H1 (cell line): ENCODE measurements around the gene STAM. TPM values are rescaled to one million over a fixed set of nuclear protein-coding genes. Genes with fewer than 3 reads are reported as not detected.

Experiments
- CTCF ChIA-PET: fragments of 300-600 bp; sonication (Branson Sonifier 250); formaldehyde crosslinking; loops from one replicate; lab custom pipeline; 2021; ENCODE audit not compliant: partially characterized antibody; lab: Charles Lee
- POLR2A ChIA-PET: fragments of 300-600 bp; sonication (Branson Sonifier 250); formaldehyde crosslinking; loops from one replicate; lab custom pipeline; 2021; ENCODE audit warnings: inconsistent platforms; ENCODE audit not compliant: partially characterized antibody; lab: Charles Lee
- DNase-seq, 2 experiments: peaks; one replicate each; pipeline versions ENCODE4 v3.0.0 to v3.0.0-alpha.2; 2010 to 2022; ENCODE audit warnings: low spot score in 2 of 2, low read depth in 1 of 2, mixed read lengths in 1 of 2
- FAIRE-seq: peaks from 2 replicates; lab custom pipeline; 2011; peaks lifted over from hg19 to GRCh38; lab: Jason Lieb, UNC
- H2AFZ ChIP-seq: 2 replicates; pipeline ENCODE4 v1.8.1; 2012; ENCODE audit warnings: low read length, inconsistent platforms
- H2AK5ac ChIP-seq: 2 replicates; pipeline ENCODE4 v1.6.1; 2013; ENCODE audit warnings: low read depth, low read length
- H2BK120ac ChIP-seq: replicated peaks from 2 replicates; pipeline ENCODE3; 2013; ENCODE audit warnings: low read depth, low read length, inconsistent platforms
- H2BK12ac ChIP-seq: 2 replicates; pipeline ENCODE4 v1.6.1; 2013; ENCODE audit warnings: low read depth, low read length
- H2BK15ac ChIP-seq: 2 replicates; pipeline ENCODE4 v1.6.1; 2013; ENCODE audit warnings: low read length
- H2BK20ac ChIP-seq: 2 replicates; pipeline ENCODE4 v1.6.1; 2013; ENCODE audit warnings: low read length
- H2BK5ac ChIP-seq: 2 replicates; pipeline ENCODE4 v1.6.1; 2013; ENCODE audit warnings: low read depth, low read length
- H3K14ac ChIP-seq: 2 replicates; pipeline ENCODE4 v1.6.1; 2013; ENCODE audit warnings: inconsistent platforms; ENCODE audit not compliant: insufficient read length
- H3K18ac ChIP-seq: 2 replicates; pipeline ENCODE4 v1.6.1; 2013; ENCODE audit warnings: low read length; ENCODE audit errors: extremely low read depth
- H3K23ac ChIP-seq: 2 replicates; pipeline ENCODE4 v1.6.1; 2013; ENCODE audit warnings: inconsistent platforms; ENCODE audit not compliant: insufficient read length
- H3K23me2 ChIP-seq: 2 replicates; pipeline ENCODE4 v1.6.1; 2013; ENCODE audit warnings: low read depth, low read length
- H3K27ac ChIP-seq: 2 replicates; pipeline ENCODE4 v1.6.1; 2011; ENCODE audit warnings: low read depth, low read length, inconsistent platforms
- H3K27me3 ChIP-seq, 4 experiments: replicated peaks in 1 of 4; 1 replicate in 1 of 4; 2 replicates in 3 of 4; pipeline versions ENCODE4 v1.6.1 to v1.8.1; 2011 to 2013; ENCODE audit warnings: low read length in 3 of 4, mild to moderate bottlenecking in 3 of 4, inconsistent platforms in 2 of 4, mixed read lengths in 2 of 4, moderate library complexity in 1 of 4; ENCODE audit not compliant: control insufficient read depth in 3 of 4, insufficient read depth in 3 of 4; ENCODE audit errors: extremely low read depth in 1 of 4
- H3K36me3 ChIP-seq, 4 experiments: 2 replicates each; pipeline versions ENCODE4 v1.6.1 to v1.8.1; 2011 to 2013; ENCODE audit warnings: mild to moderate bottlenecking in 4 of 4, low read length in 3 of 4, moderate library complexity in 2 of 4, control low read depth in 1 of 4, inconsistent platforms in 1 of 4; ENCODE audit not compliant: insufficient read depth in 4 of 4, control insufficient read depth in 2 of 4
- H3K4ac ChIP-seq: replicated peaks from 2 replicates; pipeline ENCODE3; 2013; ENCODE audit warnings: low read length, low read depth, mixed read lengths, inconsistent platforms; ENCODE audit not compliant: insufficient read length
- H3K4me1 ChIP-seq, 4 experiments: replicated peaks in 1 of 4; 1 replicate in 1 of 4; 2 replicates in 3 of 4; pipeline versions ENCODE4 v1.6.1 to v1.8.1; 2011 to 2013; ENCODE audit warnings: low read length in 3 of 4, inconsistent platforms in 2 of 4, mixed read lengths in 1 of 4; ENCODE audit not compliant: insufficient read depth in 4 of 4, control insufficient read depth in 3 of 4
- H3K4me2 ChIP-seq, 2 experiments: 2 replicates each; pipeline versions ENCODE4 v1.6.1 to v1.8.1; 2011 to 2013; ENCODE audit warnings: low read depth in 2 of 2, low read length in 2 of 2, control low read depth in 1 of 2, inconsistent platforms in 1 of 2, mild to moderate bottlenecking in 1 of 2; ENCODE audit not compliant: insufficient read depth in 1 of 2
- H3K4me3 ChIP-seq, 4 experiments: fragments of 200-600, 300-600 bp in 1 of 4; sonication (generic), shearing (Covaris generic), sonication (Bioruptor Twin) in 1 of 4; 2 replicates each; pipeline versions ENCODE4 v1.5.1 to v1.8.1; 2011 to 2016; ENCODE audit warnings: low read length in 4 of 4, low read depth in 3 of 4, control low read depth in 2 of 4, inconsistent platforms in 2 of 4, mild to moderate bottlenecking in 2 of 4, mixed read lengths in 1 of 4, moderate library complexity in 1 of 4; ENCODE audit not compliant: insufficient read depth in 2 of 4; ENCODE audit errors: extremely low read depth in 1 of 4
- H3K56ac ChIP-seq: replicated peaks from 2 replicates; pipeline ENCODE3; 2013; ENCODE audit warnings: low read depth, mild to moderate bottlenecking, mixed read lengths, low read length, inconsistent platforms; ENCODE audit not compliant: insufficient read length
- H3K79me1 ChIP-seq: 2 replicates; pipeline ENCODE4 v1.6.1; 2013; ENCODE audit warnings: low read depth, low read length, control low read depth
- H3K79me2 ChIP-seq, 2 experiments: 2 replicates each; pipeline versions ENCODE4 v1.6.1 to v1.8.1; 2012 to 2013; ENCODE audit warnings: low read length in 2 of 2, mild to moderate bottlenecking in 2 of 2, inconsistent platforms in 1 of 2; ENCODE audit not compliant: insufficient read depth in 2 of 2, control insufficient read depth in 1 of 2
- H3K9ac ChIP-seq, 4 experiments: replicated peaks in 1 of 4; 1 replicate in 1 of 4; 2 replicates in 3 of 4; pipeline versions ENCODE4 v1.6.1 to v1.8.1; 2011 to 2013; ENCODE audit warnings: low read depth in 3 of 4, low read length in 3 of 4, control low read depth in 2 of 4, mild to moderate bottlenecking in 2 of 4, moderate library complexity in 2 of 4, inconsistent platforms in 1 of 4; ENCODE audit errors: extremely low read depth in 1 of 4
- H3K9me3 ChIP-seq, 2 experiments: 2 replicates each; pipeline versions ENCODE4 v1.6.1 to v1.8.1; 2012 to 2013; ENCODE audit warnings: mild to moderate bottlenecking in 2 of 2, moderate library complexity in 2 of 2, control low read depth in 1 of 2, inconsistent platforms in 1 of 2, low read depth in 1 of 2, low read length in 1 of 2, mixed read lengths in 1 of 2; ENCODE audit not compliant: insufficient read depth in 2 of 2
- H4K20me1 ChIP-seq, 2 experiments: replicated peaks in 1 of 2; 2 replicates each; pipeline versions ENCODE3 to v1.8.1; 2011 to 2013; ENCODE audit warnings: inconsistent platforms in 2 of 2, low read length in 2 of 2, mild to moderate bottlenecking in 1 of 2; ENCODE audit not compliant: insufficient read depth in 2 of 2, control insufficient read depth in 1 of 2
- H4K5ac ChIP-seq: 2 replicates; pipeline ENCODE4 v1.6.1; 2013; ENCODE audit warnings: low read length, low read depth, mixed read lengths, inconsistent platforms; ENCODE audit not compliant: insufficient read length
- H4K8ac ChIP-seq: 2 replicates; pipeline ENCODE4 v1.8.0; 2013; ENCODE audit warnings: mild to moderate bottlenecking, moderate library complexity, low read length, inconsistent platforms; ENCODE audit not compliant: insufficient read depth; ENCODE audit errors: extremely low read depth
- H4K91ac ChIP-seq: replicated peaks from 2 replicates; pipeline ENCODE3; 2013; ENCODE audit warnings: low read length, mixed read lengths, inconsistent platforms; ENCODE audit not compliant: insufficient read length
- BRCA1 ChIP-seq: IDR thresholded peaks from 2 replicates; pipeline ENCODE4 v1.6.1; 2012; ENCODE audit warnings: low read depth, low read length, improper control_type of control experiment
- CREB1 ChIP-seq: IDR thresholded peaks from 2 replicates; pipeline ENCODE4 v1.6.1; 2012; ENCODE audit warnings: inconsistent platforms
- EP300 ChIP-seq, 2 experiments: IDR thresholded peaks; 1 replicate in 1 of 2; 2 replicates in 1 of 2; pipeline ENCODE4 v1.6.1; 2011 to 2012; ENCODE audit warnings: low read depth in 2 of 2, low read length in 2 of 2, mild to moderate bottlenecking in 2 of 2, borderline replicate concordance in 1 of 2, inconsistent platforms in 1 of 2, moderate library complexity in 1 of 2
- HDAC2 ChIP-seq, 2 experiments: fragments of 300-600 bp in 1 of 2; sonication (generic) in 1 of 2; IDR thresholded peaks; 2 replicates each; pipeline ENCODE4 v1.6.1; 2011 to 2012; ENCODE audit warnings: low read depth in 2 of 2, low read length in 2 of 2, mild to moderate bottlenecking in 2 of 2, moderate library complexity in 2 of 2, borderline replicate concordance in 1 of 2, inconsistent platforms in 1 of 2
- JUN ChIP-seq: IDR thresholded peaks from 2 replicates; pipeline ENCODE4 v1.6.1; 2011; ENCODE audit warnings: low read depth, mild to moderate bottlenecking, improper control_type of control experiment, low read length
- KDM5A ChIP-seq: fragments of 200-600 bp; IDR thresholded peaks from 2 replicates; pipeline ENCODE4 v1.7.1; 2012; ENCODE audit warnings: mild to moderate bottlenecking, low read length, inconsistent platforms, mixed read lengths
- MAX ChIP-seq: IDR thresholded peaks from 2 replicates; pipeline ENCODE4 v1.6.1; 2012; ENCODE audit warnings: inconsistent platforms
- PHF8 ChIP-seq: fragments of 200-600 bp; sonication (generic); conservative IDR thresholded peaks from 2 replicates; pipeline ENCODE4 v1.7.1; 2012; ENCODE audit warnings: low read depth, mild to moderate bottlenecking, inconsistent platforms, low read length, moderate library complexity
- POU5F1 ChIP-seq: IDR thresholded peaks from 2 replicates; pipeline ENCODE4 v1.6.1; 2011; ENCODE audit warnings: low read depth, mild to moderate bottlenecking, low read length, moderate library complexity
- RFX5 ChIP-seq: IDR thresholded peaks from 2 replicates; pipeline ENCODE4 v1.6.1; 2011; ENCODE audit warnings: low read depth, low read length, improper control_type of control experiment, borderline replicate concordance
- RXRA ChIP-seq: IDR thresholded peaks from 2 replicates; pipeline ENCODE4 v1.6.1; 2011; ENCODE audit warnings: low read depth, mild to moderate bottlenecking, low read length, moderate library complexity; ENCODE audit not compliant: insufficient read depth
- SP4 ChIP-seq: IDR thresholded peaks from 2 replicates; pipeline ENCODE4 v1.6.1; 2012; ENCODE audit warnings: low read length, inconsistent platforms
- SRF ChIP-seq: IDR thresholded peaks from 2 replicates; pipeline ENCODE4 v1.6.1; 2011; ENCODE audit warnings: mild to moderate bottlenecking, low read depth, low read length, moderate library complexity
- TEAD4 ChIP-seq: IDR thresholded peaks from 2 replicates; pipeline ENCODE4 v1.6.1; 2012; ENCODE audit warnings: low read depth, low read length, inconsistent platforms, mixed read lengths
- WGBS, 2 experiments: shearing (Covaris generic) in 1 of 2; methylation state at CpG; one replicate each; pipeline versions ENCODE4 v1.1.6 to v1.1.7; 2013 to 2015; ENCODE audit warnings: low lambda C conversion rate in 2 of 2, mixed read lengths in 2 of 2, inconsistent platforms in 1 of 2, low coverage in 1 of 2, missing lambda C conversion rate in 1 of 2; ENCODE audit not compliant: insufficient replicate concordance in 2 of 2, insufficient coverage in 1 of 2, insufficient read length in 1 of 2; ENCODE audit errors: extremely low coverage in 1 of 2, missing lambda C conversion rate in 1 of 2; 5-methylcytosine and 5-hydroxymethylcytosine counted together
- polyA plus RNA-seq, 7 experiments: library from polyadenylated mRNA; depleted of rRNA in 3 of 7; stranded (reverse) in 5 of 7; unstranded in 2 of 7; fragments of >200 nt in 5 of 7; fragments of 200-250 nt in 2 of 7; gene quantifications; 1 replicate in 5 of 7; 2 replicates in 1 of 7; 4 replicates in 1 of 7; pipeline versions ENCODE4 v1.2.1 to v1.2.3, GENCODE V29; 2011 to 2013; ENCODE audit warnings: missing spikeins in 2 of 7, mixed read lengths in 2 of 7
- total RNA-seq: library from RNA; stranded (reverse); fragmentation: NEBNext Ultra II Directional; extraction: Animal tissue kit (Norgen Biotek cat#: 25700); gene quantifications from 2 replicates; pipeline ENCODE4 v1.2.1, GENCODE V29; 2021

The STAM gene
- total and polyA plus RNA-seq, 2 of the 8 experiments (the other 6 are each of a cell fraction or from before 2014, with no cell fraction given) = 22.0 to 27.8 TPM

- Histone ChIP-seq H2BK20ac (no peak overlapping the region), H3K14ac (no peak overlapping the region), H3K9ac (no peak overlapping the region), H4K91ac (no peak overlapping the region), H4K20me1 (no peaks in the 10 kb centered on the region), H4K8ac (no peak overlapping the region), H3K36me3 (peaks cover 0 to 7% (median 0%) of the 10 kb centered on the region in 4 experiments; a peak in 2 of 8 replicates), H3K23ac (no peak overlapping the region), H3K4me1 (no peaks in the 10 kb centered on the region), H3K27me3 (no peaks in the 10 kb centered on the region), H3K4me2 (no peak overlapping the region), H3K9me3 (no peaks in the 10 kb centered on the region), H3K4me3 (no peak overlapping the region), H2BK15ac (no peak overlapping the region), H3K18ac (no peak overlapping the region), H3K79me2 (no peaks in the 10 kb centered on the region), H3K79me1 (no peaks in the 10 kb centered on the region), H2AFZ (no peak overlapping the region), H3K27ac (no peak overlapping the region), H2AK5ac (no peak overlapping the region), H2BK120ac (no peak overlapping the region), H4K5ac (no peak overlapping the region), H2BK5ac (no peak overlapping the region), H3K23me2 (no peaks in the 10 kb centered on the region), H3K56ac (no peak overlapping the region), H2BK12ac (no peak overlapping the region), H3K4ac (no peak overlapping the region)
- ChIA-PET POLR2A (interaction anchor here (0.8 kb wide), 1 partner anchor 11 kb away, joined by 4 read pairs; no protein-coding TSS in a partner anchor), CTCF (interaction anchor here (0.6 to 1.7 kb wide), 15 partner anchors 11 to 762 kb away, joined by 3 to 5 read pairs (median 3); partner anchors contain the start of gene HACD1)
- 94% methylated on average over 6 of the region's 6 CpGs; no CpG with 5 or more reads in 1 of the 2 experiments for WGBS, 2 experiments
- FAIRE-seq (no peak), DNase-seq (no peak)
- TF ChIP-seq CREB1 = no peak
- TF ChIP-seq KDM5A = no peak
- no peak for TF ChIP-seq PHF8
- TF ChIP-seq MAX = no peak
- TF ChIP-seq HDAC2 (IDR thresholded peaks at IDR 0.05; ENCODE audit: borderline replicate concordance in 1 of 2, low read depth in 2 of 2, low read length in 2 of 2) = no peak
- TF ChIP-seq SP4 = no peak
- TF ChIP-seq BRCA1 = no peak
- TF ChIP-seq RXRA = no peak
- TF ChIP-seq JUN = no peak
- no peak for TF ChIP-seq SRF
- no peak for TF ChIP-seq RFX5
- no peak for TF ChIP-seq POU5F1
- no peak for TF ChIP-seq TEAD4
- no peak for TF ChIP-seq EP300 (IDR thresholded peaks at IDR 0.05; ENCODE audit: borderline replicate concordance in 1 of 2, low read depth in 2 of 2, low read length in 2 of 2)
These were observed 38.0 kb upstream of the STAM start for GRCh38 chr10:17605936-17606335.
